SK-N-SH (cell line): ENCODE measurements around the gene DENND1A. TPM values are rescaled to one million over a fixed set of nuclear protein-coding genes. Genes with fewer than 3 reads are reported as not detected.

Source experiments
- CTCF ChIA-PET: fragments of 300-600, 350-600 bp; formaldehyde crosslinking; extraction: SDS; loops from one replicate; lab custom pipeline; 2021; lab: Yijun Ruan, JAX
- POLR2A ChIA-PET: fragments of 350-600 bp; sonication (Branson Sonifier 250); formaldehyde crosslinking; extraction: SDS; loops from one replicate; lab custom pipeline; 2020; ENCODE audit warnings: antibody characterized with exemption, inconsistent platforms; lab: Yijun Ruan, JAX
- DNase-seq: peaks from one replicate; pipeline ENCODE4 v3.0.0; 2012
- H2AFZ ChIP-seq: fragments of 200-600 bp; sonication (generic); 2 replicates; pipeline ENCODE4 v1.8.1; 2016; ENCODE audit warnings: antibody characterized with exemption, mild to moderate bottlenecking, low read depth
- H3F3A ChIP-seq: fragments of 200-600 bp; sonication (generic); replicated peaks from 2 replicates; pipeline ENCODE3; 2016; ENCODE audit warnings: antibody characterized with exemption, mild to moderate bottlenecking; ENCODE audit not compliant: insufficient read depth
- H3K27ac ChIP-seq, 2 experiments: fragments of 200-500 bp in 1 of 2; fragments of 200-600 bp in 1 of 2; sonication (Bioruptor generic) in 1 of 2; sonication (generic), shearing (Covaris generic) in 1 of 2; 2 replicates each; pipeline versions ENCODE4 v1.5.1 to v1.6.1; 2014 to 2016; ENCODE audit warnings: low read depth in 2 of 2, inconsistent platforms in 1 of 2, low read length in 1 of 2, mild to moderate bottlenecking in 1 of 2, mixed read lengths in 1 of 2
- H3K27me3 ChIP-seq: fragments of 200-600 bp; sonication (generic), shearing (Covaris generic); 2 replicates; pipeline ENCODE4 v1.6.1; 2016; ENCODE audit warnings: mixed run types; ENCODE audit not compliant: insufficient read depth
- H3K36me3 ChIP-seq, 2 experiments: fragments of 200-500 bp in 1 of 2; fragments of 200-600 bp in 1 of 2; sonication (Bioruptor generic) in 1 of 2; sonication (generic) in 1 of 2; replicated peaks in 1 of 2; 2 replicates each; pipeline versions ENCODE3 to v1.5.1; 2014 to 2016; ENCODE audit warnings: low read length in 1 of 2, mild to moderate bottlenecking in 1 of 2; ENCODE audit not compliant: insufficient read depth in 2 of 2, control insufficient read depth in 1 of 2
- H3K4me1 ChIP-seq, 2 experiments: fragments of 200-500 bp in 1 of 2; fragments of 200-600 bp in 1 of 2; sonication (Bioruptor generic) in 1 of 2; sonication (generic), shearing (Covaris generic) in 1 of 2; 2 replicates each; pipeline versions ENCODE4 v1.5.1 to v1.6.1; 2014 to 2016; ENCODE audit warnings: low read depth in 1 of 2, low read length in 1 of 2, mixed run types in 1 of 2; ENCODE audit not compliant: insufficient read depth in 2 of 2, control insufficient read depth in 1 of 2
- H3K4me2 ChIP-seq: fragments of 200-600 bp; sonication (generic), shearing (Covaris generic); 2 replicates; pipeline ENCODE4 v1.6.1; 2017; ENCODE audit warnings: mixed run types
- H3K4me3 ChIP-seq, 2 experiments: fragments of 200-500 bp in 1 of 2; fragments of 200-600 bp in 1 of 2; sonication (Bioruptor generic) in 1 of 2; sonication (generic), shearing (Covaris generic) in 1 of 2; 2 replicates each; pipeline versions ENCODE4 v1.5.1 to v1.8.1; 2014 to 2016; ENCODE audit warnings: low read depth in 2 of 2, inconsistent platforms in 1 of 2, low read length in 1 of 2, mild to moderate bottlenecking in 1 of 2, mixed read lengths in 1 of 2, moderate library complexity in 1 of 2
- H3K79me2 ChIP-seq: fragments of 200-600 bp; sonication (generic); 2 replicates; pipeline ENCODE4 v1.8.1; 2017; ENCODE audit warnings: mild to moderate bottlenecking; ENCODE audit not compliant: insufficient read depth
- H3K9ac ChIP-seq: fragments of 200-600 bp; sonication (generic); 2 replicates; pipeline ENCODE4 v1.6.1; 2017; ENCODE audit warnings: mixed run types
- H3K9me2 ChIP-seq: fragments of 200-600 bp; sonication (generic); 2 replicates; pipeline ENCODE4 v1.6.1; 2017; ENCODE audit warnings: mixed run types
- H3K9me3 ChIP-seq: fragments of 200-600 bp; sonication (generic); 2 replicates; pipeline ENCODE4 v1.6.1; 2017; ENCODE audit warnings: mixed run types, mild to moderate bottlenecking, moderate library complexity
- H4K20me1 ChIP-seq: fragments of 200-600 bp; sonication (generic); 2 replicates; pipeline ENCODE4 v1.6.1; 2017; ENCODE audit warnings: mild to moderate bottlenecking, mixed run types; ENCODE audit not compliant: insufficient read depth
- CHD2 ChIP-seq: fragments of 150-350 bp; IDR thresholded peaks from 2 replicates; pipeline ENCODE4 v1.6.1; 2018; ENCODE audit warnings: low read length; ENCODE audit not compliant: partially characterized antibody
- JUND ChIP-seq: IDR thresholded peaks from 2 replicates; pipeline ENCODE4 v1.4.0; 2012
- MEF2A ChIP-seq: IDR thresholded peaks from 2 replicates; pipeline ENCODE4 v1.4.0; 2012; ENCODE audit warnings: low read depth, borderline replicate concordance
- MXI1 ChIP-seq: IDR thresholded peaks from 2 replicates; pipeline ENCODE4 v1.6.1; 2012; ENCODE audit warnings: mild to moderate bottlenecking, low read depth, low read length, improper control_type of control experiment
- NFIC ChIP-seq: IDR thresholded peaks from 2 replicates; pipeline ENCODE4 v1.4.0; 2012; ENCODE audit warnings: borderline replicate concordance
- NRF1 ChIP-seq: IDR thresholded peaks from 2 replicates; pipeline ENCODE4 v1.6.1; 2012; ENCODE audit warnings: low read depth, mild to moderate bottlenecking, low read length
- SMC3 ChIP-seq: IDR thresholded peaks from 2 replicates; pipeline ENCODE4 v1.6.1; 2012; ENCODE audit warnings: low read depth, low read length, improper control_type of control experiment
- WGBS: methylation state at CpG from one replicate; pipeline ENCODE4 v1.1.6; 2017; ENCODE audit warnings: low lambda C conversion rate; 5-methylcytosine and 5-hydroxymethylcytosine counted together
- polyA plus RNA-seq, 3 experiments: library from polyadenylated mRNA; depleted of rRNA; stranded (reverse); fragments of >200 nt; gene quantifications; 2 replicates each; pipeline ENCODE4 v1.2.3, GENCODE V29; 2012
- TF ChIP-seq, protein P1 (sequence below): IDR thresholded peaks from 2 replicates; pipeline ENCODE4 v1.4.0; 2012; ENCODE audit warnings: low read depth

Gene DENND1A
- polyA plus RNA-seq, 1 of the 3 experiments (the other 2 are of a cell fraction), result 25.4 TPM

GRCh38 chr9:123480096-123480495 lies 449.8 kb downstream of the DENND1A start:
- H3K4me3 ChIP-seq, result no peak overlapping the region
- POLR2A ChIA-PET, result no interaction called here
- H3F3A ChIP-seq, result no peaks in the 10 kb centered on the region
- CTCF ChIA-PET, result interaction anchor here (1.7 kb wide), 1 partner anchor 14 kb away, joined by 6 read pairs; no protein-coding TSS in a partner anchor
- no peak overlapping the region for H3K4me2 ChIP-seq
- H3K9me3 ChIP-seq, result no peaks in the 10 kb centered on the region
- no peak overlapping the region for H3K27ac ChIP-seq
- no peak overlapping the region for H2AFZ ChIP-seq
- DNase-seq, result no peak
- WGBS, result 95% methylated on average over 9 of the region's 9 CpGs
- no peaks in the 10 kb centered on the region for H3K36me3 ChIP-seq
- H3K4me1 ChIP-seq, result no peaks in the 10 kb centered on the region; a peak in 1 of 4 replicates
- no peaks in the 10 kb centered on the region for H4K20me1 ChIP-seq
- TF ChIP-seq, protein P1, sequence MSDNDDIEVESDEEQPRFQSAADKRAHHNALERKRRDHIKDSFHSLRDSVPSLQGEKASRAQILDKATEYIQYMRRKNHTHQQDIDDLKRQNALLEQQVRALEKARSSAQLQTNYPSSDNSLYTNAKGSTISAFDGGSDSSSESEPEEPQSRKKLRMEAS, result no peak
- no peaks in the 10 kb centered on the region for H3K9me2 ChIP-seq
- H3K79me2 ChIP-seq, result no peaks in the 10 kb centered on the region
- H3K27me3 ChIP-seq, result no peaks in the 10 kb centered on the region
- no peak overlapping the region for H3K9ac ChIP-seq

GRCh38 chr9:123478967-123479602 lies 450.8 kb downstream of the DENND1A start:
- no peaks in the 10 kb centered on the region for H3K9me3 ChIP-seq
- no peaks in the 10 kb centered on the region for H3K27me3 ChIP-seq
- POLR2A ChIA-PET, result no interaction called here
- no peaks in the 10 kb centered on the region for H3K36me3 ChIP-seq
- TF ChIP-seq MEF2A, result no peak
- TF ChIP-seq SMC3, result no peak
- no peak for TF ChIP-seq NRF1
- CTCF ChIA-PET, result no interaction called here
- H3K9ac ChIP-seq, result no peak overlapping the region
- H3K9me2 ChIP-seq, result no peaks in the 10 kb centered on the region
- no peaks in the 10 kb centered on the region; a peak in 1 of 4 replicates for H3K4me1 ChIP-seq
- H3K79me2 ChIP-seq, result no peaks in the 10 kb centered on the region
- no peak overlapping the region for H3K4me3 ChIP-seq
- H3F3A ChIP-seq, result no peaks in the 10 kb centered on the region
- H3K27ac ChIP-seq, result no peak overlapping the region
- 89% methylated on average over 5 of the region's 5 CpGs for WGBS
- DNase-seq, result no peak
- H3K4me2 ChIP-seq, result no peak overlapping the region
- no peak overlapping the region for H2AFZ ChIP-seq
- no peaks in the 10 kb centered on the region for H4K20me1 ChIP-seq

DNA sequence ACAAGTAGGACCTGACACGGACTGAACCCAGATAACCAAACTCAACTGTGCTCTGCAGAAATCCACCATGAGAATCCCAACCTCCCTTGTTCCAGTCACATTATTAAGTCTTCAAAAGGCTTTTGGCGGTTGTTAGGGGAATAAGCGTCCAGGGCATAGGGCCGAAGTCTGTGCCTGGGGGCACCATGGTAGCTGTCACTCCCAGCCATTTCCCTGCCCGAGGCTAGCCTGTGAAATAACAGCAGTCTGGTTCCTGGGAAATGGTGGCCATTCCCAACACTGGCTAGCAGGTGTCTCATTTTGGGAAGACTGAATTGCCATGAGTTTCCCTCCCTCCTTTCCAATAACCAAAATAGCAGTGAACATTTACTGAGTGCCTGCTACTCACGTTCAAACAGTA lies 451.8 kb downstream of the DENND1A start:
- H3K9ac ChIP-seq, result no peak overlapping the region
- H3F3A ChIP-seq, result no peaks in the 10 kb centered on the region
- no peaks in the 10 kb centered on the region for H3K9me2 ChIP-seq
- H3K4me2 ChIP-seq, result no peak overlapping the region
- no peaks in the 10 kb centered on the region for H3K79me2 ChIP-seq
- no peaks in the 10 kb centered on the region for H4K20me1 ChIP-seq
- DNase-seq, result no peak
- H3K9me3 ChIP-seq, result no peaks in the 10 kb centered on the region
- no peak overlapping the region for H3K4me3 ChIP-seq
- ChIA-PET POLR2A (no interaction called here), CTCF (no interaction called here)
- H3K4me1 ChIP-seq, result peaks cover 0 to 6% of the 10 kb centered on the region in 2 experiments; a peak in 1 of 4 replicates
- no peak overlapping the region for H3K27ac ChIP-seq
- TF ChIP-seq NFIC, result no peak
- no peak for TF ChIP-seq CHD2
- TF ChIP-seq MXI1, result no peak
- no peak for TF ChIP-seq JUND
- no peaks in the 10 kb centered on the region for H3K36me3 ChIP-seq
- 95% methylated on average over 6 of the region's 6 CpGs for WGBS
- no peaks in the 10 kb centered on the region for H3K27me3 ChIP-seq
- no peak overlapping the region for H2AFZ ChIP-seq
